PC-3 (cell line): ENCODE data around the gene SVOPL. TPM values are rescaled to one million over a fixed set of nuclear protein-coding genes. Genes with fewer than 3 reads are reported as not detected.

Experiments
- ATAC-seq: fragments of 200-7000 bp; cut with Tn5 transposase; 2 replicates; pipeline ENCODE4 v1.9.1; 2020; ENCODE audit warnings: mild to moderate bottlenecking, moderate library complexity
- BruUV-seq: library from RNA; stranded (reverse); fragments of 400-500 nt; replicated peaks from 2 replicates; lab custom pipeline; 2021; lab: Mats Ljungman, UMichigan
- CTCF ChIA-PET: fragments of 300-600 bp; sonication (Branson Sonifier 250); formaldehyde crosslinking; loops from one replicate; lab custom pipeline; 2022; ENCODE audit warnings: antibody characterized with exemption; lab: Charles Lee
- POLR2A ChIA-PET: fragments of 300-600 bp; sonication (Branson Sonifier 250); formaldehyde crosslinking; loops from one replicate; lab custom pipeline; 2022; ENCODE audit warnings: antibody characterized with exemption; ENCODE audit not compliant: unreplicated experiment; lab: Charles Lee
- DNase-seq: peaks from one replicate; pipeline ENCODE4 v3.0.0-alpha.2; 2015
- H2AFZ ChIP-seq: fragments of 300-600 bp; sonication (generic); 2 replicates; pipeline ENCODE4 v1.6.0; 2016; ENCODE audit warnings: antibody characterized with exemption, low read length
- H3F3A ChIP-seq: fragments of 300-600 bp; sonication (generic); one replicate; pipeline ENCODE4 v1.6.0; 2017; ENCODE audit warnings: antibody characterized with exemption, low read length, control low read depth, mild to moderate bottlenecking; ENCODE audit not compliant: unreplicated experiment
- H3K27ac ChIP-seq: fragments of 300-600 bp; sonication (generic); 2 replicates; pipeline ENCODE4 v1.5.1; 2016; ENCODE audit warnings: mild to moderate bottlenecking, low read length
- H3K27me3 ChIP-seq: fragments of 300-600 bp; sonication (generic); 2 replicates; pipeline ENCODE4 v1.6.1; 2016; ENCODE audit warnings: low read length, mixed read lengths
- H3K36me3 ChIP-seq: fragments of 300-600 bp; sonication (generic); 2 replicates; pipeline ENCODE4 v1.6.1; 2016; ENCODE audit warnings: low read depth, mixed run types, low read length, mixed read lengths
- H3K4me1 ChIP-seq: fragments of 300-600 bp; sonication (generic); 2 replicates; pipeline ENCODE4 v1.5.1; 2016; ENCODE audit warnings: low read length; ENCODE audit not compliant: insufficient read depth
- H3K4me2 ChIP-seq: fragments of 300-600 bp; sonication (generic); 2 replicates; pipeline ENCODE4 v1.6.0; 2016; ENCODE audit warnings: low read length
- H3K4me3 ChIP-seq: fragments of 300-600 bp; sonication (generic); 2 replicates; pipeline ENCODE4 v1.5.1; 2016; ENCODE audit warnings: mild to moderate bottlenecking, low read length, mixed read lengths
- H3K79me2 ChIP-seq: fragments of 300-600 bp; sonication (generic); 2 replicates; pipeline ENCODE4 v1.6.1; 2017; ENCODE audit warnings: low read length, mixed read lengths
- H3K9ac ChIP-seq: fragments of 300-600 bp; sonication (generic); 2 replicates; pipeline ENCODE4 v1.6.0; 2016; ENCODE audit warnings: mild to moderate bottlenecking, low read length
- H3K9me2 ChIP-seq: fragments of 300-600 bp; sonication (generic); replicated peaks from 2 replicates; pipeline ENCODE4 v1.6.1; 2016; ENCODE audit warnings: mixed run types, low read length, mixed read lengths
- H3K9me3 ChIP-seq: fragments of 300-600 bp; sonication (generic); 2 replicates; pipeline ENCODE4 v1.6.1; 2016; ENCODE audit warnings: low read length, mixed read lengths
- H4K20me1 ChIP-seq: fragments of 300-600 bp; sonication (generic); 2 replicates; pipeline ENCODE4 v1.6.1; 2016; ENCODE audit warnings: low read length, mixed read lengths
- EZH2 ChIP-seq: fragments of 300-600 bp; sonication (generic); IDR thresholded peaks from one replicate; pipeline ENCODE4 v1.6.1; 2017; ENCODE audit warnings: antibody characterized with exemption, mild to moderate bottlenecking, low read length; ENCODE audit not compliant: unreplicated experiment
- EZH2phosphoT487 ChIP-seq: fragments of 300-600 bp; sonication (generic); IDR thresholded peaks from 2 replicates; pipeline ENCODE4 v1.6.1; 2018; ENCODE audit warnings: mild to moderate bottlenecking, antibody characterized with exemption, low read length, borderline replicate concordance
- intact Hi-C: fragments of 100-400 bp; cut with micrococcal nuclease; formaldehyde crosslinking; loops from 2 replicates; pipeline ENCODE4 v1.9.0; 2023
- total RNA-seq: library from RNA; depleted of rRNA; stranded (reverse); fragments of >200 nt; gene quantifications from 2 replicates; pipeline ENCODE4 v1.2.3, GENCODE V29; 2014
- TF ChIP-seq, protein P1 (sequence below): fragments of 300-600 bp; sonication (generic); conservative IDR thresholded peaks from 2 replicates; pipeline ENCODE4 v1.5.1; 2017; ENCODE audit warnings: antibody characterized with exemption, low read depth, mild to moderate bottlenecking, low read length

SVOPL gene
- total RNA-seq, 1 experiment from 2014 or later = not detected

GRCh38 chr7:138741453-138741735 lies 40.2 kb upstream of the SVOPL start:
- Histone ChIP-seq H3K27ac (no peak overlapping the region), H3K36me3 (no peaks in the 10 kb centered on the region), H3F3A (no peaks in the 10 kb centered on the region), H3K4me1 (no peaks in the 10 kb centered on the region; the same call in 1 of the 2 replicates), H3K4me3 (no peak overlapping the region), H3K4me2 (no peak overlapping the region), H3K79me2 (no peaks in the 10 kb centered on the region), H3K9me2 (no peaks in the 10 kb centered on the region), H4K20me1 (no peaks in the 10 kb centered on the region), H3K27me3 (no peaks in the 10 kb centered on the region), H2AFZ (no peak overlapping the region), H3K9me3 (no peaks in the 10 kb centered on the region), H3K9ac (no peak overlapping the region)
- intact Hi-C loops = no loop called here
- ATAC-seq = no peak
- no TSS peak for BruUV-seq
- ChIA-PET POLR2A (no interaction called here), CTCF (no interaction called here)
- TF ChIP-seq, protein P1, sequence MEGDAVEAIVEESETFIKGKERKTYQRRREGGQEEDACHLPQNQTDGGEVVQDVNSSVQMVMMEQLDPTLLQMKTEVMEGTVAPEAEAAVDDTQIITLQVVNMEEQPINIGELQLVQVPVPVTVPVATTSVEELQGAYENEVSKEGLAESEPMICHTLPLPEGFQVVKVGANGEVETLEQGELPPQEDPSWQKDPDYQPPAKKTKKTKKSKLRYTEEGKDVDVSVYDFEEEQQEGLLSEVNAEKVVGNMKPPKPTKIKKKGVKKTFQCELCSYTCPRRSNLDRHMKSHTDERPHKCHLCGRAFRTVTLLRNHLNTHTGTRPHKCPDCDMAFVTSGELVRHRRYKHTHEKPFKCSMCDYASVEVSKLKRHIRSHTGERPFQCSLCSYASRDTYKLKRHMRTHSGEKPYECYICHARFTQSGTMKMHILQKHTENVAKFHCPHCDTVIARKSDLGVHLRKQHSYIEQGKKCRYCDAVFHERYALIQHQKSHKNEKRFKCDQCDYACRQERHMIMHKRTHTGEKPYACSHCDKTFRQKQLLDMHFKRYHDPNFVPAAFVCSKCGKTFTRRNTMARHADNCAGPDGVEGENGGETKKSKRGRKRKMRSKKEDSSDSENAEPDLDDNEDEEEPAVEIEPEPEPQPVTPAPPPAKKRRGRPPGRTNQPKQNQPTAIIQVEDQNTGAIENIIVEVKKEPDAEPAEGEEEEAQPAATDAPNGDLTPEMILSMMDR = no peak
- TF ChIP-seq EZH2phosphoT487 (no peak), EZH2 (no peak)
- DNase-seq = no peak

GRCh38 chr7:138739859-138740258 lies 38.7 kb upstream of the SVOPL start:
- Histone ChIP-seq H3F3A (no peaks in the 10 kb centered on the region), H3K79me2 (no peaks in the 10 kb centered on the region), H3K9ac (no peak overlapping the region), H3K4me1 (no peaks in the 10 kb centered on the region; the same call in 1 of the 2 replicates), H3K9me3 (no peaks in the 10 kb centered on the region), H2AFZ (no peak overlapping the region), H3K4me3 (no peak overlapping the region), H4K20me1 (no peaks in the 10 kb centered on the region), H3K27ac (no peak overlapping the region), H3K27me3 (no peaks in the 10 kb centered on the region), H3K9me2 (no peaks in the 10 kb centered on the region), H3K36me3 (no peaks in the 10 kb centered on the region), H3K4me2 (no peak overlapping the region)
- BruUV-seq = no TSS peak
- no peak for DNase-seq
- POLR2A ChIA-PET = no interaction called here
- CTCF ChIA-PET = no interaction called here
- ATAC-seq = no peak
- TF ChIP-seq EZH2 (no peak), EZH2phosphoT487 (no peak)
- TF ChIP-seq, protein P1 = no peak
- intact Hi-C loops = loop anchor here (2.0 to 10.0 kb wide), 3 partner anchors 165 to 837 kb away; no protein-coding TSS in a partner anchor

DNA sequence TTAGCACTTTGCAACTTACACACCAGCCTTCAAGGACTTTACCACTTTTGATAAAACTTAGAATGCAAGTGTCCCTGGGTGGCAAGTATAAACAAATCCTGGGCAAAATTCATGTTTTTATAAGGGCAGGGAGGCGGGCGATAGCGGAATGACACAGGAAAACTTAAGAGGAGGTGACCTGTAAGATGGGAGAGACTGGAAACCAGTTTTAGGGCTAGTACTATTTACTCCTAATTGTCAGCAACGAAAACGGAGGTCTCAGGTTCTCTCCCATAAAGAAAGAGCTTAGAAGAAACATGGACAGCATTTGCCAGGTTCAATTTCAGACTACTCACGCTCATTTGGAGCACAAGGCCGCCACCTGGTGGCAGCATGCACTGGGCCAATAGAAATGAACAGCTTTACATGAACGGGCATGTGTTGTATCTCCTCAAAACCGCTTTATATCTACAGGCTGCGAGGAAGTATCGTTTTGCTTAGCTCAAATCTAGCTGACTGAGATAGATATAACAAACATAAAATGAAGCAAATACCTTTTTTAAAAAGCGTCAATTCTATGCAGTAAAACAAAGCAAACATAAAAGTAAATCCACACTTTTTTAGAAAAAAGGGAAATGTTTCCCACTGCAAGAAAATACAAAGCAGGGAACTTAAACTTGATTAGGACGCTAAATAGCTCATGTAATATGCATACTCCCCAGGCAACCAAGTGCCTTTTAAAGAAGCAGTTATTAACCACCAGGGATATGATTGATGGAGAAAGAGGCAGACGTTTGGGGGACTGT lies 37.6 kb upstream of the SVOPL start:
- DNase-seq (peak; percentile 88), ATAC-seq (peak; percentile 98)
- Histone ChIP-seq H3K9ac (no peak overlapping the region), H3K4me1 (no peaks in the 10 kb centered on the region; the same call in 1 of the 2 replicates), H3K79me2 (no peaks in the 10 kb centered on the region), H2AFZ (peak overlapping the region; percentile 21; the same call in 1 of the 2 replicates), H3K9me2 (no peaks in the 10 kb centered on the region), H3K4me2 (peak overlapping the region; percentile 39; the same call in 1 of the 2 replicates), H3K27me3 (no peaks in the 10 kb centered on the region), H3K4me3 (no peak overlapping the region), H4K20me1 (no peaks in the 10 kb centered on the region), H3F3A (no peaks in the 10 kb centered on the region), H3K36me3 (no peaks in the 10 kb centered on the region), H3K9me3 (no peaks in the 10 kb centered on the region), H3K27ac (no peak overlapping the region)
- TF ChIP-seq EZH2 = no peak
- TF ChIP-seq, protein P1 = peak; percentile 93
- intact Hi-C loops = loop anchor here (1.0 to 10.0 kb wide), 6 partner anchors 164 to 836 kb away; no protein-coding TSS in a partner anchor
- ChIA-PET CTCF (interaction anchor here (0.5 to 2.6 kb wide), 7 partner anchors 17 to 730 kb away, joined by 3 to 55 read pairs (median 4); no protein-coding TSS in a partner anchor), POLR2A (no interaction called here)
- no TSS peak for BruUV-seq
